ENCODE results near the gene CREB3.

- TF ChIP-seq REST (IDR thresholded peaks at IDR 0.05; ENCODE audit: low read depth) (no peak), TAF1 (IDR thresholded peaks at IDR 0.05; ENCODE audit: low read depth) (no peak)
Measured at GRCh38 chr9:35771534-35771933, 39.1 kb downstream of the CREB3 start.

Measured in Ishikawa (cell line).